K562 (cell line): ENCODE data around the gene DBET. TPM values are rescaled to one million over a fixed set of nuclear protein-coding genes. Genes with fewer than 3 reads are reported as not detected.

Experiments
- GABPB1 ChIP-seq: sonication (generic); formaldehyde crosslinking; IDR thresholded peaks from 2 replicates; pipeline ENCODE4 v1.8.0; 2022; ENCODE audit warnings: mild to moderate bottlenecking, missing genetic modification reagents
- HCFC1 ChIP-seq: IDR thresholded peaks from 2 replicates; pipeline ENCODE4 v1.6.1; 2012; ENCODE audit warnings: low read depth, low read length, improper control_type of control experiment
- KAT7 ChIP-seq: sonication (generic); formaldehyde crosslinking; IDR thresholded peaks from 2 replicates; pipeline ENCODE4 v1.8.0; 2022; ENCODE audit warnings: missing genetic modification reagents, mild to moderate bottlenecking, borderline replicate concordance
- PHF8 ChIP-seq: fragments of 200-600 bp; sonication (generic); IDR thresholded peaks from 2 replicates; pipeline ENCODE4 v1.6.1; 2012; ENCODE audit warnings: mixed run types, mild to moderate bottlenecking, inconsistent platforms, low read length, moderate library complexity, borderline replicate concordance
- SIX5 ChIP-seq, 2 experiments: IDR thresholded peaks; 2 replicates each; pipeline ENCODE4 v1.6.1; 2011; ENCODE audit warnings: low read length in 2 of 2, borderline replicate concordance in 1 of 2, low read depth in 1 of 2, mild to moderate bottlenecking in 1 of 2, moderate library complexity in 1 of 2; ENCODE audit not compliant: insufficient read depth in 1 of 2
- YY1 ChIP-seq, 3 experiments: IDR thresholded peaks; 2 replicates each; pipeline ENCODE4 v1.6.1; 2011; ENCODE audit warnings: low read length in 2 of 3, mild to moderate bottlenecking in 2 of 3, moderate library complexity in 2 of 3, borderline replicate concordance in 1 of 3, control low read depth in 1 of 3, low read depth in 1 of 3; ENCODE audit not compliant: insufficient read depth in 3 of 3, insufficient replicate concordance in 2 of 3, control insufficient read depth in 1 of 3, insufficient read length in 1 of 3; ENCODE audit errors: extremely low read depth in 1 of 3
- polyA plus RNA-seq, 8 experiments: library from polyadenylated mRNA; depleted of rRNA in 4 of 8; stranded (reverse) in 5 of 8; unstranded in 3 of 8; fragments of >200 nt; fragmentation: Nextera tagmentation in 2 of 8; fragmentation: Illumina TruSeq in 1 of 8; extraction: Ambion mirVana in 2 of 8; extraction: Trizol in 1 of 8; gene quantifications; 2 replicates each; pipeline versions ENCODE4 v1.2.1 to v1.2.3, GENCODE V29; 2011 to 2014; ENCODE audit warnings: inconsistent platforms in 1 of 8, missing spikeins in 1 of 8
- total RNA-seq, 7 experiments: library from RNA; depleted of rRNA in 6 of 7; stranded (reverse); fragments of >200 nt in 6 of 7; fragmentation: Illumina TruSeq in 2 of 7; extraction: Trizol in 2 of 7; gene quantifications; 2 replicates each; pipeline versions ENCODE4 v1.2.1 to v1.2.3, GENCODE V29; 2011 to 2021; ENCODE audit warnings: low replicate concordance in 1 of 7
- TF ChIP-seq, protein P1 (sequence below): fragments of 450-650 bp; IDR thresholded peaks from 2 replicates; pipeline ENCODE4 v1.6.1; 2016; ENCODE audit warnings: mild to moderate bottlenecking, moderate library complexity
- TF ChIP-seq, protein P2 (sequence below): fragments of 250-450 bp; sonication (Bioruptor Pico); IDR thresholded peaks from 2 replicates; pipeline ENCODE4 v1.4.0; 2020; ENCODE audit warnings: borderline replicate concordance
- TF ChIP-seq, protein P3 (sequence below): IDR thresholded peaks from 2 replicates; pipeline ENCODE4 v1.6.1; 2011; ENCODE audit warnings: borderline replicate concordance, low read depth, mild to moderate bottlenecking, moderate library complexity, low read length; ENCODE audit not compliant: insufficient read depth, poor library complexity, severe bottlenecking

Gene DBET
- total and polyA plus RNA-seq, 9 of the 15 experiments (the other 6 are each of a cell fraction or from before 2014, with no cell fraction given): not detected

DNA sequence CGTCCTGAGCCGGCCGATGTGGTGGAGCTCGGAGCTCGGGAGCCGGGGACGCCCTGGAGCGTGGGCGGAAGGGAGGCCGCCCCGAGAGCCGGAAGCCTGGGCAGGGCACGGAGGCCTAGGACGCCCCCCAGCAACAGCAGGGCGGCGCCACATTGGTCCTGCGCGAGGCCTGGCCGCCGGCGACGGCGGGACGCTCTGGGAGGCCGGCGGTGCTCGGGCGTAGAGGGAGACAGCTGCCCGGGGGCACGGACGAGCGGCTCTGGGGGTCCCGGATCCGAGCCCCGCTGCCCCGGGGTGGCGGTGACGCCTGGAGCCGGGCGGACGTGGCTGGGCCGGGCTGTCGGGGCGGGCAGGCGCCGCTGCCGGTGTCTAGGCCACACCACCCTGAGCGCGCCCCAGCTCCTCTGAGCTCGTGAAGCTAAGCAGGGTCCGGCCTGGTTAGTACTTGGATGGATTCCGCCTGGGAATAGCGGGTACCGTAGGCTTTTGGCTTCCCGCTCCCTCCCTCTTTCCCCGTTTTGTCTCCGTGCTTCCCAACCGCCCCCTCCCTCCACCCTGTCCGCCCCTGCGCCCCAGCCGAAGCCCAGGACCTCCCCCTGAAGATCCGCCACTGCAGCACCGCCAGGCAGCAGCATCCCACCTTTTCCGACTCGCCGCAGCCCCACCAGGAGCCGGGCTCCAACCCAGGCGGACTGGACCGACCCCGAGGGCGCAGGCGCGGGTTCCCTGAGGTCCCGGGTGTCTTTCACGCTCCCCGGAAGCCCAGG is 49.3 kb upstream of the DBET start (continued):
- TF ChIP-seq, protein P1, sequence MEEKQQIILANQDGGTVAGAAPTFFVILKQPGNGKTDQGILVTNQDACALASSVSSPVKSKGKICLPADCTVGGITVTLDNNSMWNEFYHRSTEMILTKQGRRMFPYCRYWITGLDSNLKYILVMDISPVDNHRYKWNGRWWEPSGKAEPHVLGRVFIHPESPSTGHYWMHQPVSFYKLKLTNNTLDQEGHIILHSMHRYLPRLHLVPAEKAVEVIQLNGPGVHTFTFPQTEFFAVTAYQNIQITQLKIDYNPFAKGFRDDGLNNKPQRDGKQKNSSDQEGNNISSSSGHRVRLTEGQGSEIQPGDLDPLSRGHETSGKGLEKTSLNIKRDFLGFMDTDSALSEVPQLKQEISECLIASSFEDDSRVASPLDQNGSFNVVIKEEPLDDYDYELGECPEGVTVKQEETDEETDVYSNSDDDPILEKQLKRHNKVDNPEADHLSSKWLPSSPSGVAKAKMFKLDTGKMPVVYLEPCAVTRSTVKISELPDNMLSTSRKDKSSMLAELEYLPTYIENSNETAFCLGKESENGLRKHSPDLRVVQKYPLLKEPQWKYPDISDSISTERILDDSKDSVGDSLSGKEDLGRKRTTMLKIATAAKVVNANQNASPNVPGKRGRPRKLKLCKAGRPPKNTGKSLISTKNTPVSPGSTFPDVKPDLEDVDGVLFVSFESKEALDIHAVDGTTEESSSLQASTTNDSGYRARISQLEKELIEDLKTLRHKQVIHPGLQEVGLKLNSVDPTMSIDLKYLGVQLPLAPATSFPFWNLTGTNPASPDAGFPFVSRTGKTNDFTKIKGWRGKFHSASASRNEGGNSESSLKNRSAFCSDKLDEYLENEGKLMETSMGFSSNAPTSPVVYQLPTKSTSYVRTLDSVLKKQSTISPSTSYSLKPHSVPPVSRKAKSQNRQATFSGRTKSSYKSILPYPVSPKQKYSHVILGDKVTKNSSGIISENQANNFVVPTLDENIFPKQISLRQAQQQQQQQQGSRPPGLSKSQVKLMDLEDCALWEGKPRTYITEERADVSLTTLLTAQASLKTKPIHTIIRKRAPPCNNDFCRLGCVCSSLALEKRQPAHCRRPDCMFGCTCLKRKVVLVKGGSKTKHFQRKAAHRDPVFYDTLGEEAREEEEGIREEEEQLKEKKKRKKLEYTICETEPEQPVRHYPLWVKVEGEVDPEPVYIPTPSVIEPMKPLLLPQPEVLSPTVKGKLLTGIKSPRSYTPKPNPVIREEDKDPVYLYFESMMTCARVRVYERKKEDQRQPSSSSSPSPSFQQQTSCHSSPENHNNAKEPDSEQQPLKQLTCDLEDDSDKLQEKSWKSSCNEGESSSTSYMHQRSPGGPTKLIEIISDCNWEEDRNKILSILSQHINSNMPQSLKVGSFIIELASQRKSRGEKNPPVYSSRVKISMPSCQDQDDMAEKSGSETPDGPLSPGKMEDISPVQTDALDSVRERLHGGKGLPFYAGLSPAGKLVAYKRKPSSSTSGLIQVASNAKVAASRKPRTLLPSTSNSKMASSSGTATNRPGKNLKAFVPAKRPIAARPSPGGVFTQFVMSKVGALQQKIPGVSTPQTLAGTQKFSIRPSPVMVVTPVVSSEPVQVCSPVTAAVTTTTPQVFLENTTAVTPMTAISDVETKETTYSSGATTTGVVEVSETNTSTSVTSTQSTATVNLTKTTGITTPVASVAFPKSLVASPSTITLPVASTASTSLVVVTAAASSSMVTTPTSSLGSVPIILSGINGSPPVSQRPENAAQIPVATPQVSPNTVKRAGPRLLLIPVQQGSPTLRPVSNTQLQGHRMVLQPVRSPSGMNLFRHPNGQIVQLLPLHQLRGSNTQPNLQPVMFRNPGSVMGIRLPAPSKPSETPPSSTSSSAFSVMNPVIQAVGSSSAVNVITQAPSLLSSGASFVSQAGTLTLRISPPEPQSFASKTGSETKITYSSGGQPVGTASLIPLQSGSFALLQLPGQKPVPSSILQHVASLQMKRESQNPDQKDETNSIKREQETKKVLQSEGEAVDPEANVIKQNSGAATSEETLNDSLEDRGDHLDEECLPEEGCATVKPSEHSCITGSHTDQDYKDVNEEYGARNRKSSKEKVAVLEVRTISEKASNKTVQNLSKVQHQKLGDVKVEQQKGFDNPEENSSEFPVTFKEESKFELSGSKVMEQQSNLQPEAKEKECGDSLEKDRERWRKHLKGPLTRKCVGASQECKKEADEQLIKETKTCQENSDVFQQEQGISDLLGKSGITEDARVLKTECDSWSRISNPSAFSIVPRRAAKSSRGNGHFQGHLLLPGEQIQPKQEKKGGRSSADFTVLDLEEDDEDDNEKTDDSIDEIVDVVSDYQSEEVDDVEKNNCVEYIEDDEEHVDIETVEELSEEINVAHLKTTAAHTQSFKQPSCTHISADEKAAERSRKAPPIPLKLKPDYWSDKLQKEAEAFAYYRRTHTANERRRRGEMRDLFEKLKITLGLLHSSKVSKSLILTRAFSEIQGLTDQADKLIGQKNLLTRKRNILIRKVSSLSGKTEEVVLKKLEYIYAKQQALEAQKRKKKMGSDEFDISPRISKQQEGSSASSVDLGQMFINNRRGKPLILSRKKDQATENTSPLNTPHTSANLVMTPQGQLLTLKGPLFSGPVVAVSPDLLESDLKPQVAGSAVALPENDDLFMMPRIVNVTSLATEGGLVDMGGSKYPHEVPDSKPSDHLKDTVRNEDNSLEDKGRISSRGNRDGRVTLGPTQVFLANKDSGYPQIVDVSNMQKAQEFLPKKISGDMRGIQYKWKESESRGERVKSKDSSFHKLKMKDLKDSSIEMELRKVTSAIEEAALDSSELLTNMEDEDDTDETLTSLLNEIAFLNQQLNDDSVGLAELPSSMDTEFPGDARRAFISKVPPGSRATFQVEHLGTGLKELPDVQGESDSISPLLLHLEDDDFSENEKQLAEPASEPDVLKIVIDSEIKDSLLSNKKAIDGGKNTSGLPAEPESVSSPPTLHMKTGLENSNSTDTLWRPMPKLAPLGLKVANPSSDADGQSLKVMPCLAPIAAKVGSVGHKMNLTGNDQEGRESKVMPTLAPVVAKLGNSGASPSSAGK: peak; percentile 58; the same call in 1 of the 2 replicates
- TF ChIP-seq, protein P2, sequence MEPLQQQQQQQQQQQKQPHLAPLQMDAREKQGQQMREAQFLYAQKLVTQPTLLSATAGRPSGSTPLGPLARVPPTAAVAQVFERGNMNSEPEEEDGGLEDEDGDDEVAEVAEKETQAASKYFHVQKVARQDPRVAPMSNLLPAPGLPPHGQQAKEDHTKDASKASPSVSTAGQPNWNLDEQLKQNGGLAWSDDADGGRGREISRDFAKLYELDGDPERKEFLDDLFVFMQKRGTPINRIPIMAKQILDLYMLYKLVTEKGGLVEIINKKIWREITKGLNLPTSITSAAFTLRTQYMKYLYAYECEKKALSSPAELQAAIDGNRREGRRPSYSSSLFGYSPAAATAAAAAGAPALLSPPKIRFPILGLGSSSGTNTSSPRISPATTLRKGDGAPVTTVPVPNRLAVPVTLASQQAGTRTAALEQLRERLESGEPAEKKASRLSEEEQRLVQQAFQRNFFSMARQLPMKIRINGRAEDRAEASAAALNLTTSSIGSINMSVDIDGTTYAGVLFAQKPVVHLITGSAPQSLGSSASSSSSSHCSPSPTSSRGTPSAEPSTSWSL (CRISPR knock-in tag): no peak
- TF ChIP-seq PHF8 (peak; percentile 31; the same call in 1 of the 2 replicates), HCFC1 (peak; percentile 69), KAT7 (CRISPR knock-in tag) (no peak), SIX5 (IDR thresholded peaks at IDR 0.05; ENCODE audit: borderline replicate concordance in 1 of 2, insufficient read depth in 1 of 2, low read depth in 1 of 2, low read length in 2 of 2) (0 out of 4 replicates have a peak, but pooled peaks of 1 of the 2 experiments have one; percentile 26), YY1 (IDR thresholded peaks at IDR 0.05; ENCODE audit: borderline replicate concordance in 1 of 3, control insufficient read depth in 1 of 3, extremely low read depth in 1 of 3, insufficient read depth in 3 of 3, insufficient read length in 1 of 3, insufficient replicate concordance in 2 of 3, low read depth in 1 of 3, low read length in 2 of 3) (peak in 1 of 3 experiments; percentile 49), GABPB1 (peak; percentile 35; the same call in 1 of the 2 replicates)
- TF ChIP-seq, protein P3, sequence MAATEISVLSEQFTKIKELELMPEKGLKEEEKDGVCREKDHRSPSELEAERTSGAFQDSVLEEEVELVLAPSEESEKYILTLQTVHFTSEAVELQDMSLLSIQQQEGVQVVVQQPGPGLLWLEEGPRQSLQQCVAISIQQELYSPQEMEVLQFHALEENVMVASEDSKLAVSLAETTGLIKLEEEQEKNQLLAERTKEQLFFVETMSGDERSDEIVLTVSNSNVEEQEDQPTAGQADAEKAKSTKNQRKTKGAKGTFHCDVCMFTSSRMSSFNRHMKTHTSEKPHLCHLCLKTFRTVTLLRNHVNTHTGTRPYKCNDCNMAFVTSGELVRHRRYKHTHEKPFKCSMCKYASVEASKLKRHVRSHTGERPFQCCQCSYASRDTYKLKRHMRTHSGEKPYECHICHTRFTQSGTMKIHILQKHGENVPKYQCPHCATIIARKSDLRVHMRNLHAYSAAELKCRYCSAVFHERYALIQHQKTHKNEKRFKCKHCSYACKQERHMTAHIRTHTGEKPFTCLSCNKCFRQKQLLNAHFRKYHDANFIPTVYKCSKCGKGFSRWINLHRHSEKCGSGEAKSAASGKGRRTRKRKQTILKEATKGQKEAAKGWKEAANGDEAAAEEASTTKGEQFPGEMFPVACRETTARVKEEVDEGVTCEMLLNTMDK: peak; percentile 86
